Hematopoietic multipotent progenitor cell (in vitro differentiated cells): ENCODE measurements around the gene SPNS1. TPM values are rescaled to one million over a fixed set of nuclear protein-coding genes. Genes with fewer than 3 reads are reported as not detected.
A peak's percentile ranks its signal among the peaks of the same experiment; 100 is the strongest.
"Not testable (repeated sequence)": the region's sequence is repeated elsewhere in the genome, so short reads cannot be mapped to it uniquely, and the experiment has no call there.

ENCODE experiments used
- DNase-seq, 3 donors: peaks; one replicate each; pipeline ENCODE4 v3.0.0-alpha.2; 2011 to 2015; ENCODE audit warnings: low read depth in 2 of 3, low spot score in 2 of 3
- total RNA-seq: library from RNA; depleted of rRNA; stranded (reverse); fragments of >200 nt; gene quantifications from one replicate; pipeline ENCODE4 v1.2.3, GENCODE V29; 2012

The SPNS1 gene
- total RNA-seq: 35.5 TPM

DNA sequence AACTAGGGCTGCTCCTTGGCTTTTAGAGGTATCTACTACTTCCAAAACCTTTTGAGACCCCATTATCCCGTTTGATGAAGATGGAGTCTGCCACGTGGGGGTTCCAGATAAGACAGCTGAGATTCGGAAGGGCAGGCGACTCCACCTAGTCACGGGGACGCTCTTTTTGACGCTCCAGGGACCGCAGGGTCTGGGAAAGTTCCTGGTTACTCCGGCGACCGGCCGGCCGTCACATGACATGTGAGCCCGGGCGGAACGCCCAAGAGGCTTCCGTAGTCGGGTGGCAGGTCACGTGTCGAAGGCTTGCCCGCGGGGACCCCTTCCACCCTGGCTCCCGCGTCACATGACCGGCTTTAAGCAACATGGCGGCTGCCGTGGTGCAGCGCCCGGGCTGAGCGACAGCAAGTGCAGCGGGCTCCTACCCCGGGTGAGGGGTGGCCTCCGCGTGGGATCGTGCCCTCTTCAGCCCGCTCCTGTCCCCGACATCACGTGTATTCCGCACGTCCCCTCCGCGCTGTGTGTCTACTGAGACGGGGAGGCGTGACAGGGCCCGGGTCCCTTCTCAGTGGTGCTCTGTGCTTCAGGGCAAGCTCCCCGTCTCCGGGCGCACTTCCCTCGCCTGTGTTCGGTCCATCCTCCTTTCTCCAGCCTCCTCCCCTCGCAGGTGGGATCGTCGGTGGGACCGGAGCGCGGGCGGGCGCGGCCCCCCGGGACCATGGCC, at the start of gene SPNS1:
Gene SPNS1, plus strand, starts transcription at position 342 of the 721 bp plus-strand sequence. Its CDS starts 374 bp downstream, at position 716.
- DNase-seq: peak; percentile 79 to 96 (median 95)

DNA sequence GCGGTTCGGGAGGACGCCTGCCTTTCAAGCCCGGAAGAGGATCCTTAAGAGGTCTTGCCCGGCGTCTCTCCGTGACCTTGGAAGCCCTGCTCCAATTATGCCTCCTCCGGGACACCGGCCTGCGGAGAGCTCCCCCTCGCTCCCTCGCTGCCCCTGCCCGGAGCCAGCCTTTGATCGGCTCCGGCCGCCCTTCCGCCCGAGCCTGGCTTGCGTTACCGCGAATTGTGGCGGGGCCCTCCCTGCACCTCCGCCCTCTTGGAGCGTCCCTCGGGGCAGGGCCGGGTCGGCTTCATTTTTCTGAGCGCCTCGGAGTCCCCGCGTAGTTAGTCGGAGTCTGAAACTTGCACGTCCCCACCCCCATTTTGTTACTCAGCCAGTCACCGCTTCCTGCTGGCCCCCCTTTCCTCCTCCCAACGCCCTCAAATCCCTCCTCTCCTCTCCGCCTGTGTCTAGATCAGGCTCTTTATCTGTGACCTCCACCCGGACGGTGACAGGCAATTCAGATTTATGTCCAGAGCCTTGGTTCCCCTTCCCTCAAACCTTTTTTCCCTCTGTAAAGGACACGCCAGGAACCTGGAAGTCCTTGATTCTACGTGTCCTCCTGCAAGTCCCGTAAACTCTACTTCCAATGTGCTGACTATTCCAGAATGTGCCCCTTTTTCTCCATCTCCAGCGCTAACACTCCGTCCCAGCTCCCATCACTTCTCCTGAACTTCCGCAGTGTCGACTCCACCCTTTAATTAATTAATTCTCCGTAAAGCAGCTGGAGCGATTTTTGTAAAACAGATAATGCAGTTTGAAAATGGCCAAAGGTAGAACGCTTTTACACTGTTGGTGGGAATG, 49.0 kb upstream of the SPNS1 start:
- DNase-seq: peak; percentile 61 to 95 (median 91)

DNA sequence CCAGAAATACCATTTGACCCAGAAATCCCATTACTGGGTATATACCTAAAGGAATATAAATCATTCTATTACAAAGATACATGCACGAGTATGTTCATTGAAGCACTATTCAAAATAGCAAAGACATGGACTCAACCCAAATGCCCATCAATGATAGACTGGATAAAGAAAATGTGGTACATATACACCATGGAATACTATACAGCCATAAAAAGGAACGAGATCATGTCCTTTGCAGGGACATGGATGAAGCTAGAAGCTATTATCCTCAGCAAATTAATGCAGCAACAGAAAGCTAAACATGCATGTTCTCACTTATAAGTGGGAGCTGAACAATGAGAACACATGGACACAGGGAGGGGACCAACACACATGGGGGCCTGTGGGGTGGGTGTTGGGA, 48.3 kb upstream of the SPNS1 start:
- not testable (repeated sequence) for DNase-seq

DNA sequence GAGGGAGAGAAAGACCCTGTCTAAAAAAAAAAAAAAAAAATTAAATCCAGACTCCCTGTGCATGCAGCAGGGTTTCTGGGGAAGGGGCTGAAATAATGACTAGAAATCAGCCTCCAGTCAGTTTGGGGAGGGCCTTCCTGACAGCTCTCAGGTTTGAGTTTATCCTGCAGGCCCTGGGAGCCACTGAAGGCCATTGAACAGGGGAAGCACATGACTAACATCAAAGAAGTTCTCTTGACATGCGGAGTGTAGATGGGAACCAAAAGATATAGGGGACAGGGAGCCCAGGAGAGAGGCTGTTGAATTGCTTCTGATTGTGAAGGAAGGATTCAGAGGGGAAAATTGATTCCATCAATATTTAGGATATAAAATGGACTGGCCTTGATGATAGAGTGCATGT, 46.8 kb upstream of the SPNS1 start:
- DNase-seq: no peak

DNA sequence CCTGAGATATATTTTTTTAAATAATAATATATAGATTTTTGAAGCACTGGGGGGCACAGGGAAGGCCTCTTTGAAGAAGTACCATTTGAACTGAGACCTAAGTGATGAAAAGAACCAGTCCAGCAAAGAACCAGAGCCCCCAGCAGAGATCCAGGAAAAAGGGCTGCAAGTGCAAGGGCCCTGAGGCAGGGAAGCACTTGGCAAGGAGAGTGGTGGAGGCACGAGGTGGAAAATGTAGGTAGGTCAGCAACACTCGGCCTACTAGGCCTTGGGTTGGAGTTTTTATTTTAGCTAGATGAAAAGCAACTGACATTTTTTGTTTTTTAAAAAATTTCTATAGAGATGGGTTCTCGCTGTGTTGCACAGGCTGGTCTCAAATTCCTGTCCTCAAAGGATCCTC, 44.4 kb upstream of the SPNS1 start:
- no peak for DNase-seq

DNA sequence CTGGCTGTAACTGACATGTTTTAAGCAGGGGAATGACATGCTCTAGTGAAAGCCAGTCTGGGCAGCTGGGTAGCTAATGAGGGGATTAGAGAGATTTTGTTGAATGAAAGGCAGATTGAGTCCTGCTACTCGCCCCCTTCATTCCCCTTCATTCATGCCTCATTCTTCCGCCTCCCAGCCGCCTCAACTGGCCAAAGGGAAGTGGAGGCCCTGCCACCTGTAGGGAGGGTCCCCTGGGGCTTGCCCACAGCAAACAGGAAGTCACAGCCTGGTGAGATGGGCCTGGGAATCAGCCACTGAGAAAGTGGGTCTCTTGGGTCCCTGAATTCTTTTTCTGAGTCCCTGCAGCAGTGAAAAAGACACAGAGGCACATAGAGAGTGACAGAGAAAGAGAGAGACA, 43.9 kb upstream of the SPNS1 start:
- DNase-seq: peak in 1 of 3 donors; percentile 57

- DNase-seq: no peak
Measured at GRCh38 chr16:28931801-28932225, 42.8 kb upstream of the SPNS1 start, which contains the start of gene CD19. Gene CD19 (plus strand): TSS chr16:28931971. CDS start chr16:28932001, 30 bp downstream.

GRCh38 chr16:28932339-28933141, 42.0 kb upstream of the SPNS1 start:
- DNase-seq: no peak

DNA sequence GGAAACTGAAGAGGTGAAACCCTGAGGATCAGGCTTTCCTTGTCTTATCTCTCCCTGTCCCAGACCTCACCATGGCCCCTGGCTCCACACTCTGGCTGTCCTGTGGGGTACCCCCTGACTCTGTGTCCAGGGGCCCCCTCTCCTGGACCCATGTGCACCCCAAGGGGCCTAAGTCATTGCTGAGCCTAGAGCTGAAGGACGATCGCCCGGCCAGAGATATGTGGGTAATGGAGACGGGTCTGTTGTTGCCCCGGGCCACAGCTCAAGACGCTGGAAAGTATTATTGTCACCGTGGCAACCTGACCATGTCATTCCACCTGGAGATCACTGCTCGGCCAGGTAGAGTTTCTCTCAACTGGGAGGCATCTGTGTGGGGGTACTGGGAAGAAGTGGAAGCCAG, 41.4 kb upstream of the SPNS1 start:
- no peak for DNase-seq

- DNase-seq: no peak
Measured at GRCh38 chr16:28935346-28935745, 39.2 kb upstream of the SPNS1 start.

DNA sequence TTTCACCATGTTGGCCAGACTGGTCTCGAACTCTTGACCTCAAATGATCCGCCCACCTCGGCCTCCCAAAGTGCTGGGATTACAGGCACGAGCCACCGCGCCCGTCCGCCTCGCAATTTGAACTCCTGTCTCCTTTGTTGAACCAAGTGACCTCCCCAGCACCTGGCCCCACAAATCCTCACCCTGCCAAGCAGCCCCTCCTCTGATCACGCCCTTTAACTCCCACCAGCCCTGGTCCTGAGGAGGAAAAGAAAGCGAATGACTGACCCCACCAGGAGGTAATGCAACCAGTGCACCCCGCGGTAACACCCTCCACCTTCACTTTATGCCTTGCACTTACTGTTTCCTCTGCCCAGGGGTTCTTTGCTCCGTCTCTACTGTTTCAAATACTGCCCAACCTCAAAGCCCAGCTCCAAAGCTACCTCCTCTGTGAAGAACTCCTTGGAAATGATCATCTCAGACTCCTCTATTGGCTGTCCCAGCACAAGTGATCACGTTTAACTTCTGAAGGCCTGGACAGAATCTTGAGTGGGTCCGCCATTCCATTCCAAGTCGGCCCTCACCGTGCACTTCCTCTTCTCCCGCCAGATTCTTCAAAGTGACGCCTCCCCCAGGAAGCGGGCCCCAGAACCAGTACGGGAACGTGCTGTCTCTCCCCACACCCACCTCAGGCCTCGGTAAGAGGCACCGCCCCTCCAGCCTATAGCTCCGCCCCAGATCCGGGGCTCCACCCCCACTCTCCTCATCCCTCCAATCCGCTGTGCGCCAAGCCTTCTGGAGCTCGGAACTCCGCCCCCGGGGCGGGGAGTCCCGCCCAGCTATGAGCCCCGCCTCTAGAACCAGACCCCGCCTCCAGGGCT, 38.4 kb upstream of the SPNS1 start:
- peak; percentile 71 to 95 (median 95) for DNase-seq

GRCh38 chr16:28936784-28937155, 37.8 kb upstream of the SPNS1 start:
- no peak for DNase-seq

GRCh38 chr16:28937222-28937876, 37.2 kb upstream of the SPNS1 start:
- peak in 1 of 3 donors; percentile 30 for DNase-seq

- DNase-seq: no peak
Measured at GRCh38 chr16:28938721-28939120, 35.9 kb upstream of the SPNS1 start.

- DNase-seq: not testable (repeated sequence)
Measured at GRCh38 chr16:28939825-28940224, 34.8 kb upstream of the SPNS1 start.

- no peak for DNase-seq
Measured at GRCh38 chr16:28943281-28943680, 31.3 kb upstream of the SPNS1 start.

GRCh38 chr16:28946681-28947080, 27.9 kb upstream of the SPNS1 start:
- no peak for DNase-seq

DNA sequence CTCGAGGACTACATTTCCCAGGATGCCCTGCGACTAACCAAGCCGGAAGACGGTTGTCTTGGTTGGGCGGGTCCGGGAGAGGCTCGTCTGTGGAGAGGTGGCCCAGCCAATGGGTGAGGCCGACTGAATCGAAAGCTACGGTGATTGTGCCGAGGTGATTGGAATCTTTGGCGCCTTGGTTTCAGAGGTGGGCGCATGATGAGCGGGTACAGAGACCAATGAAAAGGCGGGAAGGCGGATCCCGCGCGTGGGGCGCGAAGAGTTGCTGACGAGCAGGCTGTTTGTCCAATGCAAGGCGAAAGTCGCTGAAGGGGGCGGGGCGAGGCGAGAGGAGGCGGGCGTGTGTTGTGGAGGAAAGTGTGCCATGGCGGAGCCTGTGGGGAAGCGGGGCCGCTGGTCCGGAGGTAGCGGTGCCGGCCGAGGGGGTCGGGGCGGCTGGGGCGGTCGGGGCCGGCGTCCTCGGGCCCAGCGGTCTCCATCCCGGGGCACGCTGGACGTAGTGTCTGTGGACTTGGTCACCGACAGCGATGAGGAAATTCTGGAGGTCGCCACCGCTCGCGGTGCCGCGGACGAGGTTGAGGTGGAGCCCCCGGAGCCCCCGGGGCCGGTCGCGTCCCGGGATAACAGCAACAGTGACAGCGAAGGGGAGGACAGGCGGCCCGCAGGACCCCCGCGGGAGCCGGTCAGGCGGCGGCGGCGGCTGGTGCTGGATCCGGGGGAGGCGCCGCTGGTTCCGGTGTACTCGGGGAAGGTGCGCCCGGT, 23.7 kb upstream of the SPNS1 start, which contains the start of gene NFATC2IP:
Gene NFATC2IP, plus strand, starts transcription at position 290 of the 762 bp plus-strand sequence. Its CDS starts 75 bp downstream, at position 365.
- peak; percentile 97 to 100 (median 100) for DNase-seq
